HG02642 (cell line): ENCODE results near the gene PPP1R37.

Experiments used
- ATAC-seq: cut with Tn5 transposase; IDR thresholded peaks from one replicate; pipeline ENCODE4 v1.9.1; 2021; ENCODE audit warnings: mild to moderate bottlenecking; ENCODE audit not compliant: unreplicated experiment, poor library complexity

Gene PPP1R37

DNA sequence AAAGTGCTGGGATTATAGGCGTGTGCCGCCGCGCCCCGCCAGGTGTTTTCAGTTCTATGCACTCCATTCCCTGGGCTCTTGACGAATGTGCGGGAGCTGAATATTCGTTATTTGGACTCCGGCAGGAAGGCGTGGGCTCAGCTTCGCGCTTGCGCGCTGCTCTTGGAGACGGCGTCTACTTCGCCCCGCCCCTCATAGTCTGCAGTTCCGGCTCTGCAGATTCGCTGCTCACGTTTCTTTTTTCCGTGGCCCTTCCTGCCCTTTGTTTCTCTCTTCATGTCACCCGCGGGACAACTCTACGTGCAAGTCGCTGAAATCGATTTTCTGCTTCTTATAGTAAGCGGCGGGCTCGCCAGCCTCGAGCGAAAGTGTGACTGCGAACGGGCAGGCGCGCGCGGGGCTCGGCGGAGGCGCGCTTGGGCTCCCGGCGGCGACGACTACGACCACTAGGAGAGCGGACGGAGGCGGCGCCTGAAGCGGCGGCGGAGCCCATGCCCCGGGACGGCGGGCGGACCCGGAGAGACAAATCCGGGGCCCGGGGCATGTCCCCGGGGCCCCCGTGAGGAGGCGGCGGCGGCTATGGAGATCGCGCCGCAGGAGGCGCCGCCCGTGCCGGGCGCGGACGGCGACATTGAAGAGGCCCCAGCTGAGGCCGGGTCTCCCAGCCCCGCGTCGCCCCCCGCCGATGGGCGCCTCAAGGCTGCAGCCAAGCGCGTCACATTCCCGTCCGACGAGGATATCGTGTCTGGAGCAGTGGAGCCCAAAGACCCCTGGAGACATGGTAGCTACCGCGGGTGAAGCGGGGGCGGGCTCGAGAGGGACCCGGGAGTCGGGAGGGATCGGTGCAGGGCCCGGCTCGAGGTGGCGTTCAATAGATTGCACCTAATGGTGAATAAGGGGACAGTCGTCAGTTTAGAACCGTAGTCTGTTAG, at the start of gene PPP1R37:
PPP1R37 (plus strand) TSS at position 433 of the 932 bp plus-strand sequence; CDS start at position 580, 147 bp downstream.
- peak; percentile 67 for ATAC-seq

- ATAC-seq: no peak
Observed at GRCh38 chr19:45045671-45046353, 47.2 kb upstream of the PPP1R37 start.

- ATAC-seq: no peak
Observed at GRCh38 chr19:45046355-45046754, 46.6 kb upstream of the PPP1R37 start.

DNA sequence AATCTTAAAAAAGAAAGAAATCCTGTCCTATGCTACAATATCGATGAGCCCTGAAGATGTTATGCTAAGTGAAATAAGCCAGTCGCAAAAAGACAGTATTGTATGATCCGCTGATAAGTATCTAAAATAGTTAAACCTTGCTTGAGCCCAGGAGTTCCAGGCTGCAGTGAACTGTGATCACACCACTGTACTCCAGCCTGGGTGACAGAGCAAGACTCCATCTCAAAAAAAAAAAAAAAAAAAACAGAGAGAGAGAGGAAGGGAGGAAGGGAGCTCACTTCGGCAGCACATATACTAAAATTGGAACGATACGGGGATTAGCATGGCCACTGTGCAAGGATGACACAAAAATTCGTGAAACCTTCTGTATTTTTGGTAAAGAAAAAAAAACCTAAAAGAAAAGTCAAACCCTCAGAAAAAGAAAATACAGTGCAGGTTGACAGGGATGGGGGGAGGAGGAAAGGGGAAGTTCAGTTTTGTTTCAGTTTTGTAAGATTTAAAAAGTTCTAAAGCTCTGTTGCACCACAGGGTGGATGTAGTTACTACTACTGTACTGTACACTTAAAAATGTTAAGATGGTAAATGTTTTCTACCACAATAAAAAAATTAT, 45.7 kb upstream of the PPP1R37 start:
- ATAC-seq: no peak

- no peak for ATAC-seq
Observed at GRCh38 chr19:45049073-45049736, 43.8 kb upstream of the PPP1R37 start.

GRCh38 chr19:45050036-45050435, 42.9 kb upstream of the PPP1R37 start:
- ATAC-seq: no peak

GRCh38 chr19:45051929-45052579, 40.9 kb upstream of the PPP1R37 start:
- ATAC-seq: no peak

DNA sequence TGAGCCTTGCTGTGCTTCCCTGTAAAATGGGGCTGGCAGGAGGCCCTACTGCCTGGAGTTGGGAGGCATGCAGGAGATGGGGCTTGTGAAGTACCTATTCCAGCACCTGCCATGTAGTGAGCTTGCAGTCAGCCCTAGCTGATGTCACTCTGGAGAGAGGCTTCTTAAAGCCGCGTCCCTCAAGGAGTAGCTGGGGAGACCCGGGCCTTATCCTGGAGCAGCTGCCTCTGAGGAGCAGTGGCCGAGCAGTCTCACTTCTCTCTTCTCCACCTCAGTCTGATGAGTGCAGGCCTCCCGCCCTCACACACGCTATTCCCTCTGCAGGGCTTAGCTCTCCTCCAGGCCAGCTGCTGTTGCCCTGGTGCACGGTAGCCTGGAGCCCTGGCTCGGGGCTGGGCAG, 36.1 kb upstream of the PPP1R37 start:
- no peak for ATAC-seq

- ATAC-seq: no peak
Observed at GRCh38 chr19:45057444-45057843, 35.5 kb upstream of the PPP1R37 start.

GRCh38 chr19:45058622-45059159, 34.3 kb upstream of the PPP1R37 start:
- no peak for ATAC-seq

GRCh38 chr19:45059258-45059965, 33.6 kb upstream of the PPP1R37 start:
- ATAC-seq: no peak

GRCh38 chr19:45061965-45062364, 31.0 kb upstream of the PPP1R37 start:
- no peak for ATAC-seq

- no peak for ATAC-seq
Observed at GRCh38 chr19:45063851-45064801, 28.9 kb upstream of the PPP1R37 start.

GRCh38 chr19:45066921-45067661, 25.9 kb upstream of the PPP1R37 start:
- no peak for ATAC-seq

GRCh38 chr19:45068041-45068440, 24.9 kb upstream of the PPP1R37 start:
- ATAC-seq: no peak

GRCh38 chr19:45069056-45069455, 23.9 kb upstream of the PPP1R37 start:
- ATAC-seq: no peak

GRCh38 chr19:45070214-45070613, 22.8 kb upstream of the PPP1R37 start:
- no peak for ATAC-seq
